ENCODE measurements around the gene COL23A1.

Gene COL23A1

GRCh38 chr5:178353461-178353860 lies 236.7 kb downstream of the COL23A1 start:
- TF ChIP-seq POLR2AphosphoS5 (IDR thresholded peaks at IDR 0.05; ENCODE audit: low read depth, low read length) (no peak), TAF1 (IDR thresholded peaks at IDR 0.05; ENCODE audit: low read depth, low read length) (no peak), POLR2A (IDR thresholded peaks at IDR 0.05; ENCODE audit: low read depth, low read length) (no peak), POU2F2 (IDR thresholded peaks at IDR 0.05; ENCODE audit: low read depth, low read length) (no peak), PAX5 (IDR thresholded peaks at IDR 0.05; ENCODE audit: insufficient read depth, low read length, severe bottlenecking) (no peak), SPI1 (IDR thresholded peaks at IDR 0.05; ENCODE audit: low read depth, low read length) (no peak)
- FAIRE-seq = no peak

GRCh38 chr5:178352035-178352349 lies 238.2 kb downstream of the COL23A1 start:
- TF ChIP-seq SPI1 (IDR thresholded peaks at IDR 0.05; ENCODE audit: low read depth, low read length) (no peak), TAF1 (IDR thresholded peaks at IDR 0.05; ENCODE audit: low read depth, low read length) (no peak), POLR2A (IDR thresholded peaks at IDR 0.05; ENCODE audit: low read depth, low read length) (no peak), POLR2AphosphoS5 (IDR thresholded peaks at IDR 0.05; ENCODE audit: low read depth, low read length) (no peak), POU2F2 (IDR thresholded peaks at IDR 0.05; ENCODE audit: low read depth, low read length) (no peak), PAX5 (IDR thresholded peaks at IDR 0.05; ENCODE audit: insufficient read depth, low read length, severe bottlenecking) (no peak)
- DNase-seq (ENCODE audit: insufficient read length, low spot score) = no peak
- no peak for FAIRE-seq

More at GRCh38 chr5:178353461-178353860, 236.7 kb downstream of the COL23A1 start:
- DNase-seq (ENCODE audit: insufficient read length, low spot score) = no peak

DNA sequence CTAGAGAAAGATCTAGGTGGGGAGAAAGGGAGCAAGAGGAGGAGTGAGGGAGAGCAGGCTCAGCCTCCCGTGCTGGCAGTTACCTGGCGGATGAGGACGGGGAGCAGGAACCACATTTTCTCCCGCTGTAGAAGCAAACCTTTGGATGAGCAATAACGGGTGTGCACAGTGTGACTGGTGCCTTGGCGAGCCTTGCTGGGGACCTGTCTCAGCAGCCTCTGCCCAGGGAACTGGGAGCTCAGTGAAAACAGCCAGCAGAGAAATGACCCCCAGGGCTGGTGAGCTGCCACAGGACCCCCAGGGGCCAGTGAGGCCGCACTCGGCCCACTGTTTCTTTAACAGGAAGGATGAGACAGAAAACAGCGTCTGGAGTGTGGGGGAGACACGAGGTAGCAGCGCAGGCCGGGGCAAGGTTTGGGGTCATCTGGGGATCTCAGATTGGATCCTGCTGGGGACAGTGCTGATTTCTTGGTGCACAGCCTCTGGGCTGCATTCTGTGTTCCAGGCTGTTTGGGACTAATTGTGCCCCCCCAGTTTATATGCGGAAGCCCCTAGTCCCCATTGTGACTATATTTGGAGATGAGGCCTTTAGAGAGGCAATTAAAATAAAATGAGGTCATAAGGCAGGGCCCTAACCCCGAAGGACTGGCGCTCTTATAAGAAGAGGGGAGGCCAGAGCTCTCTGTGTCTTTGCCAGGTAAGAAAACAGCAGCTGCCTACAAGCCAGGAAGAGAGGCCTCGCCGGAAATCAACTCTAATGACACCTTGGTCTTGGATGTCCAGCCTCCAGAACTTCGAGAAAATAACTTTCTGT lies 238.8 kb downstream of the COL23A1 start:
- FAIRE-seq (no peak), DNase-seq (ENCODE audit: insufficient read length, low spot score) (no peak)
- TF ChIP-seq POU2F2 (IDR thresholded peaks at IDR 0.05; ENCODE audit: low read depth, low read length) (no peak), POLR2AphosphoS5 (IDR thresholded peaks at IDR 0.05; ENCODE audit: low read depth, low read length) (no peak), SPI1 (IDR thresholded peaks at IDR 0.05; ENCODE audit: low read depth, low read length) (no peak), TAF1 (IDR thresholded peaks at IDR 0.05; ENCODE audit: low read depth, low read length) (no peak), PAX5 (IDR thresholded peaks at IDR 0.05; ENCODE audit: insufficient read depth, low read length, severe bottlenecking) (no peak), POLR2A (IDR thresholded peaks at IDR 0.05; ENCODE audit: low read depth, low read length) (no peak)

- TF ChIP-seq SPI1 (IDR thresholded peaks at IDR 0.05; ENCODE audit: low read depth, low read length) = no peak
- no peak for TF ChIP-seq PAX5 (IDR thresholded peaks at IDR 0.05; ENCODE audit: insufficient read depth, low read length, severe bottlenecking)
- TF ChIP-seq TAF1 (IDR thresholded peaks at IDR 0.05; ENCODE audit: low read depth, low read length) = no peak
- TF ChIP-seq POLR2A (IDR thresholded peaks at IDR 0.05; ENCODE audit: low read depth, low read length) = no peak
- no peak for TF ChIP-seq POLR2AphosphoS5 (IDR thresholded peaks at IDR 0.05; ENCODE audit: low read depth, low read length)
- TF ChIP-seq POU2F2 (IDR thresholded peaks at IDR 0.05; ENCODE audit: low read depth, low read length) = no peak
- DNase-seq (ENCODE audit: insufficient read length, low spot score) (no peak), FAIRE-seq (no peak)
Observed at GRCh38 chr5:178350361-178351220, 239.6 kb downstream of the COL23A1 start.

- no peak for TF ChIP-seq POU2F2 (IDR thresholded peaks at IDR 0.05; ENCODE audit: low read depth, low read length)
- TF ChIP-seq POLR2A (IDR thresholded peaks at IDR 0.05; ENCODE audit: low read depth, low read length) = no peak
- no peak for TF ChIP-seq SPI1 (IDR thresholded peaks at IDR 0.05; ENCODE audit: low read depth, low read length)
- no peak for TF ChIP-seq TAF1 (IDR thresholded peaks at IDR 0.05; ENCODE audit: low read depth, low read length)
- TF ChIP-seq POLR2AphosphoS5 (IDR thresholded peaks at IDR 0.05; ENCODE audit: low read depth, low read length) = no peak
- no peak for TF ChIP-seq PAX5 (IDR thresholded peaks at IDR 0.05; ENCODE audit: insufficient read depth, low read length, severe bottlenecking)
- FAIRE-seq = no peak
- no peak for DNase-seq (ENCODE audit: insufficient read length, low spot score)
Observed at GRCh38 chr5:178349625-178350353, 240.4 kb downstream of the COL23A1 start.

DNA sequence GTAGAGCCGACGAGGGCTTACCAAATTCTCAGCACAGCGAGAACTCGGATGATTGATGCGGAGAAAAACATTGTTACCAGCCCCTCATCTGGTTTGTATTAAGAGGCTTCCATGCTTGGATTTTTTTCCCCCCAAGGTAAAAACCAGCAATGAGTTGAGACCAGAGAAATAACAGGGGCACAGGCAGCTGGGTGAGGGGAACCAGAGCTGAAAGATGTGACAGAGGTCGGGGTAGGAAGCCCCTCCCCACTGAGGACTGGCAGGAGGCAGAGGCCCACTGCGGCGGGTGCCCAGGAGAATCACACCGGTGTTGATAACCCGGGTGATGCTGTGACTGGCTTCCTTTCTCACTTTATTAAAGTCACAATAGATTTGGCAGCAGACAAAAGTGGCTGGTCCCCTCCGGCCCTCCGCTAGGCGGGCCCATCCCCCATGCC lies 241.1 kb downstream of the COL23A1 start:
- no peak for TF ChIP-seq POU2F2 (IDR thresholded peaks at IDR 0.05; ENCODE audit: low read depth, low read length)
- no peak for TF ChIP-seq TAF1 (IDR thresholded peaks at IDR 0.05; ENCODE audit: low read depth, low read length)
- TF ChIP-seq PAX5 (IDR thresholded peaks at IDR 0.05; ENCODE audit: insufficient read depth, low read length, severe bottlenecking) = no peak
- TF ChIP-seq SPI1 (IDR thresholded peaks at IDR 0.05; ENCODE audit: low read depth, low read length) = no peak
- TF ChIP-seq POLR2AphosphoS5 (IDR thresholded peaks at IDR 0.05; ENCODE audit: low read depth, low read length) = no peak
- TF ChIP-seq POLR2A (IDR thresholded peaks at IDR 0.05; ENCODE audit: low read depth, low read length) = no peak
- no peak for DNase-seq (ENCODE audit: insufficient read length, low spot score)
- no peak for FAIRE-seq

DNA sequence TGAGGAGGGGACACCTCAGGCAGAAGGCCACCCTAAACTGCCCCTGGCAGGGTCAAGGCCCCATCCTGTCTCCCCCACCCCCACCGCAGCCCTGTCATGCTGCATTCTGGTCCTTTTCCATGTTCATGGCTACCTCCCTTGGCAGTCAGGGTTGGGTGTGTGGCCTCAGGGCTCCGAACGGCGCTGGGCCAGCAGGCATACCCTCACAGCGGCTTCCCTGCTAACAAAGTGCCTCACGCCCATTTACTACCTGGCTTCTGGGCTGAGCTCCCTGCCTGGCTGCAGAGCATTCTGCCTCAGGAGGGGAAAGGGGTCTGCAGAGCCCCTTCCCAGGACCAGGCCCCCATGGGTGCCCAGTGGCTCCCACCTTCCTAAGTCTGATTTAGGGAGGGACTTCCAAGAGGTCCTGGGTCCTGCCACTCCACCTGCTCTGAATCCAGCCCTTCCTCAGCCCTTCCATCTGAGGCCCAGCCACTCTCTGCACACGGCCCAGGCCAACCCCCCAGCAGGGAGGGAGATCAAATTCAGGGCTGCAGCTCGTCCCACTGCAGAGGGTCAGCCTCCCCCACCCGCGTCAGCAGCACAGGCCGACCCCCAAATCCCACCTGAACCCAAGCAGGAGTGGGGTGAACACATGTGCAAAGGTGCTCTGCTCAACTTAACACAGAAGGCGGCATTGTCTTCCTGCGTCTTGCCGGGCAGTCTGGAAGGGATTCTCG lies 241.7 kb downstream of the COL23A1 start:
- no peak for TF ChIP-seq POLR2AphosphoS5 (IDR thresholded peaks at IDR 0.05; ENCODE audit: low read depth, low read length)
- TF ChIP-seq SPI1 (IDR thresholded peaks at IDR 0.05; ENCODE audit: low read depth, low read length) = no peak
- no peak for TF ChIP-seq POU2F2 (IDR thresholded peaks at IDR 0.05; ENCODE audit: low read depth, low read length)
- TF ChIP-seq PAX5 (IDR thresholded peaks at IDR 0.05; ENCODE audit: insufficient read depth, low read length, severe bottlenecking) = no peak
- no peak for TF ChIP-seq POLR2A (IDR thresholded peaks at IDR 0.05; ENCODE audit: low read depth, low read length)
- no peak for TF ChIP-seq TAF1 (IDR thresholded peaks at IDR 0.05; ENCODE audit: low read depth, low read length)
- FAIRE-seq (no peak), DNase-seq (ENCODE audit: insufficient read length, low spot score) (no peak)

- no peak for TF ChIP-seq POLR2A (IDR thresholded peaks at IDR 0.05; ENCODE audit: low read depth, low read length)
- TF ChIP-seq TAF1 (IDR thresholded peaks at IDR 0.05; ENCODE audit: low read depth, low read length) = no peak
- no peak for TF ChIP-seq SPI1 (IDR thresholded peaks at IDR 0.05; ENCODE audit: low read depth, low read length)
- no peak for TF ChIP-seq POLR2AphosphoS5 (IDR thresholded peaks at IDR 0.05; ENCODE audit: low read depth, low read length)
- TF ChIP-seq POU2F2 (IDR thresholded peaks at IDR 0.05; ENCODE audit: low read depth, low read length) = no peak
- no peak for TF ChIP-seq PAX5 (IDR thresholded peaks at IDR 0.05; ENCODE audit: insufficient read depth, low read length, severe bottlenecking)
- DNase-seq (ENCODE audit: insufficient read length, low spot score) (no peak), FAIRE-seq (no peak)
Observed at GRCh38 chr5:178347956-178348355, 242.2 kb downstream of the COL23A1 start.
